Right cardiac atrium (tissue), 5 donors: Measurements from ENCODE around the gene SLC9A9. TPM values are rescaled to one million over a fixed set of nuclear protein-coding genes. Genes with fewer than 3 reads are reported as not detected.
"Not testable (repeated sequence)": the region's sequence is repeated elsewhere in the genome, so short reads cannot be mapped to it uniquely, and the experiment has no call there.

Experiments
- ATAC-seq, 2 donors: fragments of 200-7000 bp; cut with Tn5 transposase; one replicate each; pipeline versions ENCODE4 v1.8.0 to v1.9.1; 2020; ENCODE audit warnings: moderate library complexity in 2 of 2, mild to moderate bottlenecking in 1 of 2
- DNase-seq, 3 donors: peaks; one replicate each; pipeline ENCODE4 v3.0.0-alpha.2; 2020
- H3K27ac ChIP-seq: one replicate; pipeline ENCODE4 v1.5.1; 2013; ENCODE audit warnings: mild to moderate bottlenecking, low read length, control low read depth, moderate library complexity
- H3K27me3 ChIP-seq: one replicate; pipeline ENCODE4 v1.6.1; 2013; ENCODE audit not compliant: control insufficient read depth, insufficient read depth
- H3K4me1 ChIP-seq: one replicate; pipeline ENCODE4 v1.6.1; 2013; ENCODE audit warnings: low read length; ENCODE audit not compliant: control insufficient read depth, insufficient read depth
- H3K4me3 ChIP-seq: one replicate; pipeline ENCODE4 v1.5.1; 2013; ENCODE audit warnings: low read length, control low read depth
- H3K9me3 ChIP-seq: one replicate; pipeline ENCODE4 v1.6.1; 2013; ENCODE audit warnings: low read length; ENCODE audit not compliant: control insufficient read depth
- WGBS: extraction: QIAGEN DNeasy Blood & Tissue Kit; methylation state at CpG from one replicate; pipeline ENCODE4 v1.1.7; 2013; 5-methylcytosine and 5-hydroxymethylcytosine counted together
- intact Hi-C, 4 donors: fragments of 100-400 bp; cut with DNase I; formaldehyde crosslinking; loops; one replicate each; pipeline versions ENCODE4 v1.11.0 to v1.14.0; 2022 to 2023
- polyA plus RNA-seq: library from polyadenylated mRNA; stranded (reverse); fragments of 200-250 nt; gene quantifications from one replicate; pipeline ENCODE4 v1.2.3, GENCODE V29; 2013
- total RNA-seq, 4 donors: library from RNA; stranded (reverse); fragmentation: NEBNext Ultra II Directional; extraction: Animal tissue kit (Norgen Biotek cat#: 25700); gene quantifications; one replicate each; pipeline ENCODE4 v1.2.1, GENCODE V29; 2021
- donor health status: healthy with polysubstance abuse.
- donor health status: DM: no; HTN: yes; CAD: no.
- donor health status: DM: no; HTN: no; CAD: no.
- donor health status: DM: no; HTN: yes; CAD: no; lungs with severe emphysema.
- donor health status: DM: yes; HTN: yes; CAD: no.

Gene SLC9A9
- total and polyA plus RNA-seq, 5 donors, result 3.6 to 14.9 (median 9.2) TPM

DNA sequence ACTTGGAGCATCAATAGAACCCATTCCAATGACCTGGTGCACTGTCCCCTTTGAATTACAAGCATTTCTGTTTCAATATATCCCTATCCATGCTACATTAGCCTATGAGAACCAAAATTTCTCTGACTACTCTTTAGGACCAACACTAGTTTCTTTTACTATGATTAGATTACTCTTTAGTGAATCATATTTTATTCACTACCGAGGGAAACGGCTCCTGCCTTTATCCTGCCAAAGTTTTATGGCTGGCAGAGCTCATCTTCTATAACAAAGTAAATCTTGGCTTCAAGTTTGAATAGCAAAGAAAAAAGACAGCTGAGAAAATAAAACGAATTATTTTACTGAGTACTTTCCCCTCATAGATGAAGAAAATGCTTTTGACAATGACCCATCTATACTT lies 120.9 kb downstream of the SLC9A9 start:
- DNase-seq, result no peak
- H3K4me3 ChIP-seq, result no peak overlapping the region
- ATAC-seq, result no peak
- no peaks in the 10 kb centered on the region for H3K9me3 ChIP-seq
- intact Hi-C loops, result no loop called here
- peaks cover 3% of the 10 kb centered on the region for H3K4me1 ChIP-seq
- no peak overlapping the region for H3K27ac ChIP-seq
- WGBS, result 47% methylated on average over 3 of the region's 3 CpGs
- no peaks in the 10 kb centered on the region for H3K27me3 ChIP-seq

DNA sequence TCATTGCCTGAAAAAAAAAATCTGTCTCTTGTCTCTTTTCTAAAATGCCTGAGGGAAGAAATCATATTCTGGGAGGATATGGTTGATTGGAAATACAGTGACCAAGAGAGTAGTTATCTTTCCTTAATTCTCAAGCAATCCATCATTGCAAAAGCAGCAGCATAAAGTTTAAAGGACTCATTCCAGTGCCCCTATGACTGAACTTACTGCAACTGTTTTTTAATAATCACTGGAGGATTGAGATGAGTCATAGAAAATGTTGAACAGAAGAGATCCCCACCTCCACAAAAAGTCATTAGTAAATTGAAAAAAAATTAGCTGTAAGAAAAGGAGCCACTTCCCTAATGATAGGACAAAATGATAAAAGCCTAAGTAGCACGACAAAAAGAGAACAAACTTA lies 121.5 kb downstream of the SLC9A9 start:
- 35% methylated on average over 1 of the region's 1 CpG for WGBS
- no peak for DNase-seq
- ATAC-seq, result no peak

DNA sequence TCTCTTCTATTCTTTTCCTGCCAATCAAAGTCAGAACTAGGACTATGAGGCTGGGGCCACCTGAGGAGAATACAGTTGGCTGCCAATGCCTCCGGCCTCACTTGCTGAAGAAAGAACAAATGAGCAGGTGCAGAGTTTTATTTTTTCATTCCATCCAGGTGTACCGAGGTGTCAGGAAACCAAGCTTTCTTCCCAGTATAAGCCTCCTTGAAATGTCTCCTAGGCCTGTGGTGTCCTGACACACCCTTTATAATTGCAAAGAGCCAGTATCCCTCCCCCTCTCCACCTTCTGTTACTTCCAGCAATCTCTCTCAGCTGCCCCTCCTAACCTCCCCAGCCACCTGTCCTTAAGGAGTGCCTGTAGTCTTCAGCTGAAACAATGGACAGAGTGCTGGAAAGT lies 127.9 kb downstream of the SLC9A9 start:
- Histone ChIP-seq H3K4me1 (no peaks in the 10 kb centered on the region), H3K9me3 (no peaks in the 10 kb centered on the region), H3K27ac (no peak overlapping the region), H3K27me3 (no peaks in the 10 kb centered on the region), H3K4me3 (no peak overlapping the region)
- no peak for ATAC-seq
- WGBS, result 95% methylated on average over 2 of the region's 2 CpGs
- no peak for DNase-seq
- intact Hi-C loops, result no loop called here

More for the DNA sequence above, 121.5 kb downstream of the SLC9A9 start:
- Histone ChIP-seq H3K27me3 (no peaks in the 10 kb centered on the region), H3K27ac (no peak overlapping the region), H3K4me3 (no peak overlapping the region), H3K9me3 (no peaks in the 10 kb centered on the region), H3K4me1 (peaks cover under 1% of the 10 kb centered on the region)
- intact Hi-C loops, result no loop called here

DNA sequence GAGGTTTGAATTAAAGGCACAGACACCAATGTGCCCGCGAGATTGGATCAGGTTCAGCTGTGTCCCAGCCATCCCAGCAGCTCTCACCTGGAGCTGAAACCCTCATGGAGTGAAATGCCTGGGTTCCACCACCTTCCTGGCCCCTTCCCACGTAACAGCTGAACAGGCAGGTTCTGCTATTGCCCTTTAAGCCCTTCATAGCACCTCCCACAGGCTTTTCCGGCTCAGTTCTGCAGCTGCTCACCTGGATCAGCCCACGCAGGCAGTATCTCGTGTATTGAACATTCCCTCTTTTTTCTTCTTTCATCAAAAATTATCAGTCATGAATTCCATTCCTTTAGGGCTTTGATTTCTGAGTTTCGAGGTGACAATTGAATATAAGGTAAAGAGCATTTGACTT lies 129.8 kb downstream of the SLC9A9 start:
- intact Hi-C loops, result no loop called here
- no peaks in the 10 kb centered on the region for H3K27me3 ChIP-seq
- WGBS, result 86% methylated on average over 7 of the region's 7 CpGs
- DNase-seq (no peak), ATAC-seq (no peak)
- H3K27ac ChIP-seq, result no peak overlapping the region
- H3K4me3 ChIP-seq, result no peak overlapping the region
- no peaks in the 10 kb centered on the region for H3K4me1 ChIP-seq
- no peaks in the 10 kb centered on the region for H3K9me3 ChIP-seq

DNA sequence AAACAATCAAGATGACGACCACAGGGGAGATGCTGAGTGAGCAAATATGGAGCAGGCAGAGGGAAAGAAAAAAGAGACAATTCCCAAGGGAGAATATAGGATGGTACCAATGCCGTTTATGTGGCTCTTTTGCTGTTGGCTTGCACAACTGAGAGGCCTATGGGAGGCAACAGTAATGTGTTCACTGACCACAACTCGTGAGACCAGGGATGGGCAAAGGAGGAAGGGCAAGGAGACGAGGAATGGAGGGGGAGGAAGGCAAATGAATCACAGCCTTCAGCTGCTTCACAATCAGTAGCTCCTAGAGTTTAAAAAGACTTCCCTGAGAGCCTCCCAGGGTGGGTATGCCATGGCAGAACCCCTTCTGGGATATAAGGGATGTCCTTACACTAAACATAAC lies 131.5 kb downstream of the SLC9A9 start:
- intact Hi-C loops, result no loop called here
- Histone ChIP-seq H3K27me3 (no peaks in the 10 kb centered on the region), H3K27ac (no peak overlapping the region), H3K4me1 (no peaks in the 10 kb centered on the region), H3K4me3 (no peak overlapping the region), H3K9me3 (no peaks in the 10 kb centered on the region)
- no peak for DNase-seq
- 80% methylated on average over 4 of the region's 4 CpGs for WGBS
- ATAC-seq, result no peak

DNA sequence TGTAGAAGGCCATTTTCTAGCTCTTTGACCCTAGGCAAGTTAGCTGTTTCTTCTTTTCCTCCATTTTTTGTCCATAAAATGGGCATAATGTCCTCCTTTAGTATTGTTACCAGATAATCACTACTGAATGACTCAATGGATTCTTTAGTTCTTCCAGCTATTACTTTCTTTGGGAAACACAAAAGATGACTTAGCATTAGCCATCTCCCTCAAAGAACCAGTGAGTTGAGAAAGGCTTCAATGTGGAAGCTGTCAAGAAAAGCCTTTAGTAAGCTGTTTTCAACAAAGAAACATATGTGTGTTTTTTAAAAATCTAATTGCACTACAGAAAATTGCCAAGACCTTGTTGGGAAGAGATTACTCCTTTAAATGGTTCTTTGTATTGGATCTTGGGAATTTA lies 135.7 kb downstream of the SLC9A9 start:
- no peak for ATAC-seq

DNA sequence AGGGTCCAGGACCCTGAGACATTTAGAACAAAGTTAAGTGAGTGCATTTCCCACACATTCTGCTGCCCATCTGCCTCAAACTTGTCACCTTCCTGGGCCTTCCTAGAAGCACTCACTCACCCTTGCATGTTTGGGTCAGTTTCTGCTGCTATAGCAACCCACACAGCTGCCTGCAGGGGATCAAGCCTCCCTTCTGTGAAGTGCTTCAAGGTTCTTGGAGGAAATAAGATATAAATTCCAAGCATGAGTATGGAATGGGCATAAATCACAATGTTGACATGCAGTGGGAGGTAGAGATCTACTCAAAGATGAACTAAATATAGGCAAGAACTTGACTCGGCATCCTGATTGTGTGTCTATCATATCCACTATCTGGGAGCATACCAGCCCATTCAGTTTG lies 140.4 kb downstream of the SLC9A9 start:
- WGBS, result 48% methylated on average over 1 of the region's 1 CpG
- ATAC-seq, result no peak
- Histone ChIP-seq H3K9me3 (no peaks in the 10 kb centered on the region), H3K4me3 (no peak overlapping the region), H3K27ac (no peak overlapping the region), H3K4me1 (no peaks in the 10 kb centered on the region), H3K27me3 (no peaks in the 10 kb centered on the region)
- DNase-seq, result no peak
- intact Hi-C loops, result no loop called here

More for the DNA sequence above, 135.7 kb downstream of the SLC9A9 start:
- no peak for DNase-seq
- no peaks in the 10 kb centered on the region for H3K27me3 ChIP-seq
- H3K27ac ChIP-seq, result no peak overlapping the region
- H3K9me3 ChIP-seq, result no peaks in the 10 kb centered on the region
- intact Hi-C loops, result no loop called here
- H3K4me1 ChIP-seq, result no peaks in the 10 kb centered on the region
- no peak overlapping the region for H3K4me3 ChIP-seq

DNA sequence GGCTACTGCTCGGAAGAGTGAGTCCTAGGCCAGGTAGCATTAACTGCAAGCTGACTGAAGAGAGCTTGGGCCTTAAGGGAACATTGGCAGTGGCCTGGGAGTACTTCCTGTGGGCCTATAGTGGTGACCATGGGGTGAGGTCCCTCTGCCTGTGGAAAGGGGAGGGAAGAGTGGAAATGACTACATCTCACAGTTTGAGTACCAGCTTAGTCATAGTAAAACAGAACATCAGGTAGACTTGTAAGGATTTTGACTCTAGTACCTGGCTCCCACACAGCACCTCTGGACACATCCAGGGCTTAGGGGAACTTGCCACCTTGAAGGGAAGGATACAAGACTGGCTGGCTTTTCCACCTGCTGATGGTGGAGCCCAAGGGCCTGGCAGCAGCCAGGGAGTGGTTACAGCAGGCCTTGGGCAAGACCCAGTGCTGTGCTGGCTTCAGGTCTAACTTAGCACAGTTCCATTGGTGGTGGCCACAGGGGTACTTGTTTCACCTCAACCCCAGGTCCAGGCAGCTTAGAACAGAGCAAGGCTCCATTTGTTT lies 147.8 kb downstream of the SLC9A9 start:
- ATAC-seq, result no peak
- intact Hi-C loops, result no loop called here
- 93% methylated on average over 1 of the region's 1 CpG for WGBS

DNA sequence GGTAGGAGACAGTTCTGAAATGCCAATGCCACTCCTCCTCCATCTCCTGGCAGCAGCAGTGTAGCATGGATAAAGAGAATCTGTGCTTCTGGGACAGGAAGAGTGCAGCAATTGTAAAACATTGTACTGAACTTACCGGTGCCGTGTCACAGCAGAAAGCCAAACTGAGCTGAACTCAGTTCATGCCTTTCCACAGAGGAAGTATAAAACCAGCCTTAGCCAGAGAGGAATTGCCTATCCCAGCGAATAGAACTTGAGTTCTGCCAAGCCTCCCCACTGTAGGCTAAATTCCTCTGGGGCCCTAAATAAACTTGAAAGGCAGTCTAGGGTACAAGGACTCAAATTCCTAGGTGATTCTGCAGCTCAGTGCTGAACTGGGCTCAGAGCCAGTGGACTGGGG lies 148.8 kb downstream of the SLC9A9 start:
- ATAC-seq, result peak in 1 of 2 donors; percentile 45

More for the DNA sequence above, 147.8 kb downstream of the SLC9A9 start:
- Histone ChIP-seq H3K27ac (no peak overlapping the region), H3K4me3 (no peak overlapping the region), H3K4me1 (no peaks in the 10 kb centered on the region), H3K9me3 (no peaks in the 10 kb centered on the region), H3K27me3 (no peaks in the 10 kb centered on the region)
- no peak for DNase-seq

DNA sequence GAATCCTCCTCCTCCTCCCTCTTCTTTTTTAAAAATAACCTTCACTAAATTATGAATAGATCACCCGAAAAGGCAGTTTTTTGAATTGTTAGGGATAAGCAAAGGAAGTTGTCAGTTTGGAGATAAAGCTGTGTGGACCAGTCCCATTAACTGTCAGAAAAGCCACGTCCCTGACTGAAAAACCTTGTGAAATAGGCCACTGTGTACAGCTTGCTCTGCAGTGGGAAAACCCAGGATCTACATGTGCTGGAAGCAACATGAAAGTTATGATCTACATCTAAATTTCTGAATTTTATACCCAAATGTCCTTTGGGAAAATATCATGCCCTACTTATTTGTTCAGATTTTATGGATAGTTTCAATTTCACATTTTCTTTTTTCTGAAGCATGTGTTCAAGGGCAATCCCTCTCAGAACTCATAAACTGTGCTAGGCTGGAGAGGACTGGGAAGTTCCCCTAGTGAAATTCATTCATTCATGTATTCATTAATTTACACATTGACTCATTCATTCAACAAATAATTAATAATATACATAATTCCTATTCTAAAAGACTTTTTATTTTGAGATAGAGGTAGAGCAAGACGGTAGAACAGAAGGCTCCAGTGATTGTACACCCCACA lies 149.5 kb downstream of the SLC9A9 start:
- Histone ChIP-seq H3K27me3 (no peaks in the 10 kb centered on the region), H3K27ac (no peak overlapping the region), H3K4me3 (no peak overlapping the region), H3K9me3 (no peaks in the 10 kb centered on the region), H3K4me1 (no peaks in the 10 kb centered on the region)
- intact Hi-C loops, result no loop called here
- 56% methylated on average over 3 of the region's 3 CpGs for WGBS
- DNase-seq (no peak), ATAC-seq (peak in 1 of 2 donors; percentile 48)

More for the DNA sequence above, 148.8 kb downstream of the SLC9A9 start:
- H3K4me3 ChIP-seq, result no peak overlapping the region
- no peak overlapping the region for H3K27ac ChIP-seq
- no peaks in the 10 kb centered on the region for H3K27me3 ChIP-seq
- no peak for DNase-seq
- H3K9me3 ChIP-seq, result no peaks in the 10 kb centered on the region
- intact Hi-C loops, result no loop called here
- no peaks in the 10 kb centered on the region for H3K4me1 ChIP-seq
- 46% methylated on average over 3 of the region's 3 CpGs for WGBS

DNA sequence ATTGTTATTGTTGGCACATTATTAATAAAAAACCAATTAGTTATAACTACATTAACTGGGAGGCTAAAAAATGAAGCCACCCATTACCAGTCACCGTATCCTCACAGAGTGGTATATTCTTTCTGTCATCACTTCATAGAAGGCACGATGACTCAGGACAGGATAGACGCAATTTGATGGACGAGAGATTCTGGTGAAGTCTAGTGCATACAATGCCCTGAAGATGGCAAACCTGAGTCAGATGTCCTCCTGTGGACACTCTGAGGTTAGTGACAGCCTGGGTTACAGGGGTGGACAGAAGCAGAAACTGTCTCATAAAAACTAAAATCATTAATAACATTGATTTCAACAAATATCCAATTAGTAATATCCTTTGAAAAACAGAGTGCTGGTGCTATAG lies 150.3 kb downstream of the SLC9A9 start:
- intact Hi-C loops, result no loop called here
- no peak overlapping the region for H3K27ac ChIP-seq
- ATAC-seq (no peak), DNase-seq (no peak)
- no peaks in the 10 kb centered on the region for H3K4me1 ChIP-seq
- WGBS, result 75% methylated on average over 4 of the region's 4 CpGs
- H3K27me3 ChIP-seq, result no peaks in the 10 kb centered on the region
- H3K9me3 ChIP-seq, result no peaks in the 10 kb centered on the region
- H3K4me3 ChIP-seq, result no peak overlapping the region

DNA sequence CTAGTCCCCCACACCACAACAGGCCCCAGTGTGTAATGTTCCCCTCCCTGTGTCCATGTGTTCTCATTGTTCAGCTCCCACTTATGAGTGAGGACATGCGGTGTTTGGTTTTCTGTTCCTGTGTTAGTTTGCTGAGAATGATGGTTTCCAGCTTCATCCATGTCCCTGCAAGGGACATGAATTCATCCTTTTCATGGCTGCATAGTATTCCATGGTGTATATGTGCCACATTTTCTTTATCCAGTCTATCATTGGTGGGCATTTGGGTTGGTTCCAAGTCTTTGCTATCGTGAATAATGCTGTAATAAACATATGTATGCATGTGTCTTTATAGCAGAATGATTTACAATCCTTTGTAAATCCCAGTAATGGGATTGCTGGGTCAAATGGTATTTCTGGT lies 152.9 kb downstream of the SLC9A9 start:
- intact Hi-C loops, H3K4me3 ChIP-seq, H3K9me3 ChIP-seq, H3K27ac ChIP-seq, H3K27me3 ChIP-seq, H3K4me1 ChIP-seq, ATAC-seq, DNase-seq: not testable (repeated sequence)
- 61% methylated on average over 2 of the region's 2 CpGs for WGBS
